ENCODE results near the gene ATRNL1.

Gene ATRNL1

DNA sequence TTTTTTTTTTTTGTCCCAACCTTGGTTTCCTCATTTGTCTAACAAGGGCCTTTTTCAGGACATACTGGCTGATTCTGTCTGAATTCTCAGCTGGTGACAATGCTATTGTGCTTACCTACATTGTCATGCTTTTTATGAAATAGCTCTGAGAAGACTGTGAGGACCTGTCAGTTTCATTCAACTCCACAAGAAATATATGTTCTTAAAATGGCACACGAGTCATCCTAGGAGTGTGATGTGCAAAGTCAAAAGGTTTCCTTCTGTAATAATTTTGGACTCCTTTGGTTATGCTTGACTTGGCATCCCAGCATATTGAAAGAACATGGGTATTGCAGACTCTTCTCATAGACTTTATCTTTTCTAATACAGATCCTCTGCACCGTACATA is 863.8 kb downstream of the ATRNL1 start:
- no peak for DNase-seq

DNA sequence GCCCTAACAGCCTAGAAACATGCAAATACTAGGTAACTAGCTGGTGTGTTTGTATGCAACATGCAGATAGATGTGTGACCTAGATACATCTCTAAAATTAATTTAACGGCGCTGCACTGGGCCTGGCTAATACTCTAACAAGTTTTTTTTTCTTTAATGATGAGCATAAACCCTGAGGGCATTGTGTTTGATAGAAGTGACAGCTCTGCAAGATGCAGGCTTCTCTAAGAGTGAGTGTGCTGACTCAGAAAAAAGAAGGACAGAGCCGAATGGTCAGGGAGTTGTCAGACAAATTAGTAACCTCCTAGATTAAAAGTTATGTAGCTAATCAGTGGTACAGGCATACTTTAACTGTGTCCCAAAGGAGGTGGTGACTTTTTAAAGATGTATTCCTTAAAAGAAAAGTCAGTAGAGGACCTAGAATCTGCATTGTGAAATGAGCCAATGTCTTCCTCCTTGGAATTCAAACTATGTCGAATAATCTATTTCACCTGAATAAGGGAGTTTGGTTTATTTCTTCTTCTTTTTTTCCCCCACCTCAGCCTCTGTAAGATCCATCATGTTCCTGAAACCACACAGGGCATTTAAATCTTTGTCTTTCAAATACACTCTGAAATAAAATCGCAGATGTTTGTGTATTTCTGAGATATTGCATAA is 864.7 kb downstream of the ATRNL1 start:
- DNase-seq = no peak

DNA sequence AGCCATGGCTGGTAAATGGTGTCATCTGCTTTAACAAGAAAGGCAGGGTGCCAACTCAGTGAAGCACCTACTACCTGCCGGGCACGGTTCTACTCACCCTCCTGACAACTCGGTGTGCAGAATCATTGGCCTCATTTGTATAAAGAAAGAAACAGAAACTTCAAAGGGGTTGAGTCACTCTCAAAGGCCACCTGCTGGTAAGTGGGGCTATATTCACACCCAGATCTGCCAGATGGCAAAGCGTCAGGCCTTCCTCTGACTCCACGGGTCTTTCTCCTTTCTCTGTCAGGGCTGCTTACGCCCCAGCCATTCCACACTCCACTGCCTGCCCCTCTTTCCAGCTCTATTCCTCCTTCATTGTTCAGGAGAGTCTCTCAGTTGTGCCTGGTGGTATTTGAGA is 870.7 kb downstream of the ATRNL1 start:
- DNase-seq = no peak

DNA sequence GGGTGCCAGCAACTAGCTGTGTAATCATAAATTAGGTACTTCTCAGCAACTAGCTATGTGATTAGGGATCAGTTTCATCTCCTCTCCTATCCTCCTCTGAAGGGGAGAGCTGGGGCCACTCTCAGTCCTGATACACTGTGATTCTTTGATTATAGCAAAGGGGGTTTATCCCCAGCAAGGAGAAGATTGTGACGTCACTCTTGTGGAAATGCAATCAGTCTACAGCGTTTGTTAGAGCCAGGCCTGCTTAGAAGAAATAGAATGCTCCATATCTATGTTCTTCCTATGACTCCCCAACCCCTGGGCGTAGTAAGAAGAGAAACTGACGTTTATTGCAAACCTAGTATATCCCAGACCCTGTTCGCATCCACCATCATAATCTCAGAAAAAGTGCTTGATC is 871.7 kb downstream of the ATRNL1 start:
- DNase-seq = no peak

DNA sequence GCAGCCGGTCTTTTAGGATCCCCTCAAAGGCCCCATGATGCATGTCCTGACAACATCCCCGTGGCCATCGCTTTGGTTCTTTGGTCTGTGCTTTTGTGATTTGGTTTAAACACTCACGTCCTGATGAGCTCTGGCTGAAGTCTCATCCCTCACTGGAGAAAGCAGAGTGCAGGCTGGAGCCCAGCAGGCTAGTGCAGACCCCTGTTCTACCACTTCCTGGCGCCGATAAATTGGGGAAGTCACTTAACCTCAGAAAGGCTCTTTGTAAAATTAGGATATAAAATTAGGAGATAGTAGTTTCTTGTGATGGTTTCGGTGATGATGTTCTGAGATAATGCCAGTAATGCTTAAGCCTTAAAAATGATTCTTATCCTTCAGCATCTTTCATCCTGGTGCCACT is 872.2 kb downstream of the ATRNL1 start:
- DNase-seq = no peak

DNA sequence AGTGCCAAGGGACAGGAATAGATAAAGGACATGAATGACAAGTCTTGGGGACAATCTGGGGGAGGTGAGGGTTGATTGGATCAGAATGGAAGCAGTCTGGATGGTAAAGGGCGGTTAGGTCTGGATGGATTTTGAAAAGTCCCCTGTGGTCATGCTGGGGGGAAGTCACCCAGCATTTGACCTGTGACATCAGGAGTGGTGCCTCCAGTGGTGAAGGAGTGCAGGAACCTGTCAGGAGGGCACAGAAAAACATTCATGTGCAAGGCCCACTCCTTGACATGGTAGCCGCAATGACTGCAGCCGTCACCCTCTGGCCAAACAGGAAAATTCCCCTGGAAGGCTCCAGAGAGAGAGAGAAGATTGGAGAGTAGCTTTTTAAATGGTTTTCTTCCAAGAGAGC is 875.1 kb downstream of the ATRNL1 start:
- DNase-seq = no peak

DNA sequence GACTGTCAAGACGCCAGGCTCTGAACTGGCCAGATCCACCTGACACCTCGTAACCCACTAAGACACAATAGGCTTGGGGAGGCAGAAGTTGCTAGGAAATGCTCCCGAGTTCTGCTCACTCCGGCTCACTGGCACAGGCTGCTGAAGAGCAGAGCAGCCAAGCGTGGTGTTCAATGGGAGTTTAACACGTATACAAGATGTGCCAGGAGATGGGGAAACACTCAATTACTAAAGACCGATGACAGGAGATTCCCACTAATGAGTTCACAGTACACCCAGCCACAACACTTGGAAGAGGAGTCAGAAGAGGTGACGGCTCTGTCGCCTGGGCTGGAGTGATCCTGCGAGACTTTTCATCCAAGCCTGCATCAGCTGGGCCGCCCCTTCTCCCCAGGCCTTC is 876.4 kb downstream of the ATRNL1 start:
- DNase-seq = no peak

DNA sequence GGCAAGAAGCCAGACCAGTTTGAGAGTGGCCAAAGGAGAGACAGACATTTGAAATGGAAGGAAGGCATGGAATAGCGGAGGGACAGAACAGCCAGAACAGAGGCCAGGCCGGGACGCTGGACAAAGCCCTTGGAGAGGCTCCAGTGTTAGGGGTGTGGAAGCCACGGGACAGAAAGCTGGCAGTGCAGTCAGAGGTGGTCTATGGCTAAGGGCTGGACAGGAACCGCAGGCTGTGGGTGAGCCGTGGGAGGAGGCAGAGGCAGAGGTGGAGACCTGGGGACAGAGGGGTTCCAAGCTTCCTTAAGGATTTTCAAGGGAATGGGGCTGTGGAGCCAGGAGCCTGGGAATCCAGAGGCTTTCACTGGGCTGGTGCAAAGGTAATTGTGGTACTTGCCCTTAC is 878.8 kb downstream of the ATRNL1 start:
- no peak for DNase-seq

DNA sequence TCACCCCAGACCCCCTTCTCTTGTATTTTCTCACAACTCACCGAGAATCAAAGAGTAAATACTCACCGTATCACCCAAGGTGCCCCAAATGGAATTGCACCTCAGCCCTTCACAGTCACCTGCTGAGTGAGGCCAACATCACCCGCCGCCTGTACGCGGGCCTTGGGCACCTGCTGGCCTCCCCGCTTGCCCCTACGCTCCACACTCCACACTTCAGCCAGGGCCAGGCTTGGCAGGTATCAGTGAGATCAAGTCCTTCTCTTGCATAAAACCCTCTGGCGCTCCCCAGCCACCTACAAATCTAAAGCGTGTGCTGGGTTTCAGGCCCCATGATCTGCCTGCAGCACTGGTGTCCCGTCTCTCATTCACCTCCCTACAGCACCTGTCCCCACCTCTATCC is 879.3 kb downstream of the ATRNL1 start:
- no peak for DNase-seq

DNA sequence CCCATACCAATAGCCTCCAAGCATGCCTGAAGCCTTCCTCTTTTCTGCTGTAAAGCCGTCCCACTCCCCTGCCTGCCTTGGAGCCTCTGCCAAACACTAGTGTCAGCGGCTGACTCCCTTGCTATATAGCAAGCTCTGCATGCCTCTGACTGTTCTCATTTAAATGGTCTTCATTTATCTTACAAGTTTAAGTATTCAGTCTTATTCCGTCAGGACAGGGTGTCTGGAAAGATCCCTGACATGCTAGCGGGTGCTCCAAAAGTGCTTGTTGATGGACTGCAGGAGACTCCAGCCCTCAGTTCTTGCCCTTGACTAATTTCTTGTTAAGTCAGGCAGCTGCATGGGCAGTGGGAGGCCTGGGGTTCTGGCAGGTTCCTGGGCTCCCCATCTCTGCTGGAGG is 881.2 kb downstream of the ATRNL1 start:
- no peak for DNase-seq

DNA sequence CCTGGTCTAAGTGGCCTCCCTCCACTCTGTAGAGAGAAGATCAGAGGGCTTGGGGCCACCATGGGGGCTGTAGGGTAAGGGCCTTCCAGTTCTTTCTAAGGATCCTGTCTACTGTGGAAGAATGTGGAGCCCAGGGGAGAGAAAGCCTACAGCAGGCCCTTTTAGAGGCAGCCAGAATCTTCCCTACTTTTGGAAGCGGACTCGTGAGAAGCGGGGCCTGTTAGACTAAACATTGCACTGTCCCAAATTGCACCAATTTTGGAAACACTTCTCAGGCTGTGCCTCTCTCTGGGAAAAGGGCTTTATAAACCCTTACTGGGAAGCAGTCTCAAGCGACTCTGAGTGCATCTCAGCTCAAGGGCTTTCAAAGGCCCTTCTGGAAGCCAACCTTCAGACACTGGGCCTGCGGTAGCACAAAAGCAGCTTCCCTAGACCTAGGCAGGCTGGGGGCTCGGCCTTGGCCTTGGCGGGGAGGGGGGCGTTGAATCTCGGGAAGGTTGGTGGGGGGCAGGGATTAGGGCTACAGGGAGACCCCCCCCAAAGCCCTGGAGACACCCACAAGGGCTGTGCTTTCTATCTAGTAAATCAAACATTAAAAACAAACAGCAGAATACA is 881.8 kb downstream of the ATRNL1 start:
- DNase-seq = no peak

DNA sequence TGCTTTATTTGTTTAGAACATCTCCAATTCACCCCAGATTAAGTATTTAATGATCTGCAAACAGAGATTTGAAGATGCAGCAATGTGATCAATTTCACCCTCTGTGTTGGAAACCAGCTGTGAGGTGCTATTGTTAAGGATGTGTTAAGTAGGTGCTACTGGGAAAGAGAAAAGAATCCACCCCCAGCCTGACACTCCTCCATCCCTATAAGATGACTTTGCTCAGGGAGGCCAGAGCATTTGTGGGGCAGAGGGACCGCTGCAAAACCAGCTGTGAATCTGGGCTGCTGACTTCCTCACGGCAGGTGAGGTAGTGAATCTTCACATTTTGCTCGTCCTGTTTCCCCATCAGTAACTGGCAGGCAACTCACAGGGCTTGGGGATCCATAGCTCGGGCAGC is 882.3 kb downstream of the ATRNL1 start:
- DNase-seq = no peak

DNA sequence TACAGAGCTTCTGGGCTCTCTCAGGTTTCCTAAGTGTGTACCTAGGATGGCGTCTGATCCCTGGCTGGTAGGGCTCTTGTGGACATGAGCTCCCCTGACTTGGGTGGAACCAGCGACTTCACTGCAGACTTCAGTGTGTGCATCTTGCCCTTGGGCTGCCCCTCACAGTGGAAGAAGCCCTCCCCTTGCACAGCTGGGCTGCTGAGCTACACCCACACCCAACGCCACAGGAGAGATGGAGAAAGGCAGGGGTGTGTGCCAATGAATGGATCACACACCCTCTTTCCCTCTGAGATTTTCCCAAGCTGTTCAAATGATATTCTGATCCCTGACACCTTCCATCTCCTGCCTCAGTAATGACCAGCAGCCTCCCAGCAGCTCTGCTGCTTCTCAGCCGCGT is 883.2 kb downstream of the ATRNL1 start:
- no peak for DNase-seq

DNA sequence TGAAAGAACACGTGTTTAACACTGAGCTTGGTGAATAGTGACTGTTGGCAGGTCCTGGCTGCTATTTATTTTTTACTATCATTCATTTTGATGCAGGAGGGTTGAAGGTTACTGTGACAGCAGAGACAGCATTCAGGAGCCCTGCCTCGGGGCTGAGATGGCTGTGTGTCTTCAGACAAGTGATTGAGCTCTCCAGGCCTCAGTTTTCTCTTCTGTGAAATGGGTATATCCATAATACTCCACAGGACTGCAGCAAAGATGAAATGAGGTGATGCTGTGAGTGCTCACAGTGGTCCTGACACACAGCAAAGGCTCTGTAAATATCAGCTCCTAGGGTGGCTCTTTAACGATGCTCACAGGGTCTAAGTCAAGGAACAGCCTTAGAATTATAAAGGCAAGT is 884.7 kb downstream of the ATRNL1 start:
- DNase-seq = no peak

DNA sequence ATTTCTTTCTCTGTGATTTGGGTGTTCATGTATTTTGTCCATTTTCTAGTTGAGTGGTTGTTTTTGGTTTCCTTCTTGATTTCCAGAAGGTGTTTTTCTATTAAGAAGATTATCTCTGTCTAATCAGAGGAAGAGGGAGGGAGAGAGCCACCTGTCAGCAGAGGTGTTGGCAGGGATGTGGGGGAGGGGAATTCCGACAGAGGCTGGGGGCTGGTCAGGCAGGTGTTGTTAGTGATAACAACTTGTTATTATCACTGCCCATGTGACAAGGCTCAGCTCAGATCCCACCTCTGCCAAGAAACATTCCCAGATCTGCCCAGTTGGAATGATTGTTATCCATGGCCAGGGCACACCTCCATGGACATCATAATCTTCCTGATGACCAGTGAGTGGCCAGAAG is 886.4 kb downstream of the ATRNL1 start:
- DNase-seq = no peak

DNA sequence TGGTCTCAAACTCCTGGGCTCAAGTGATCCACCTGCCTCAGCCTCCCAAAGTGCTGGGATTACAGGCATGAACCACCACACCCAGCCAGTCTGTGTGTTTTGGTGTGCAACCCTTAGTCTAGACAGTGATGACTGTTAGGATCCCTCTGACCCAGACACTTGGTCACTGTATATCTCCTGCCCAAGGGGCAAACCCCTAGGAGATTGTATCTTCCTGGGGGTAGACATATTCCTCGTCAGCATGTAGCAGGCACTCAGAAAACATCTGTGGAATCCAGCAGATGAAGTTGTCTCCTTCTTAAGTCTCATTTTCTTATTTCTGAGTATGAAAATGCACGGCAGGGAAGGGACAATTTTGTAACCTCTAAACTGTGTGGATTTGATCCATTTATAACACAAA is 887.3 kb downstream of the ATRNL1 start:
- DNase-seq = no peak

DNA sequence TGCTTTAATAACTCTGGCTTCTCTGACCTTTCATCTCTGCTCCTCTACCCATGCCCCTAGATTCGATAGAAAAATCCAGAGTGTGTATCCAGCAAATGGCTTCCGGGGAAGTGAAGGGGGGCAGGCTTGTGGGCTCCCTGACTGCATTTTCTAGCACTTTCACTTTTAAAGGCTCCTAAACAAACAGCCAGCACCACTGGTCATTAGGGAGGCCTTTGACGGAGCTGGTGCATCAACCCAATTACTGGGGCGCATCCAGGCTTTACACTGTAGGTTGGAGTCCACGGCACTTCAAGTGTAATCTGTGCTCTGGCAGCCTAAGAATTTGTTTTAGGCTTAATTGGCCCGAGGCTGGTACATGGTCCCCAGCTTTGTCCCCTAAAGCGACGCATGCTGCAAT is 887.9 kb downstream of the ATRNL1 start:
- DNase-seq = no peak

DNA sequence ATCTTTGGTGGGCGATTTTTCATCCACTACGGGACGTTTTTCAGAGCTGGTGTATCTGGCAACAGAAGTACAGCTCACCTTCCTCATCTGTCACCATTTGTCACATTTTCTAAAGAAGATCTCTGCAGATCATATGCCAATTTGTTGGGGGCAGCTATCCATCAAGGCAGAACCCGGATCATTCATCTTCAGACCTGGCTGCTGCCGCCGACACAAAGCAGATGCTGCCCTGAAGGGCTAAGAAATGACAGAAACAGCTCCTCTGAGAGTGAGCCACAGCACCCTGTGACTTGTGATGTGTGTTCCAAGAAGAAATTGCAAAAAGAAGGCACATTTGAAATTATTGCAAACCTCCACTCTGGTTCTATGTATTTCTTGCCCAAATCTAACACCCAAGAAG is 888.9 kb downstream of the ATRNL1 start:
- DNase-seq = no peak

DNA sequence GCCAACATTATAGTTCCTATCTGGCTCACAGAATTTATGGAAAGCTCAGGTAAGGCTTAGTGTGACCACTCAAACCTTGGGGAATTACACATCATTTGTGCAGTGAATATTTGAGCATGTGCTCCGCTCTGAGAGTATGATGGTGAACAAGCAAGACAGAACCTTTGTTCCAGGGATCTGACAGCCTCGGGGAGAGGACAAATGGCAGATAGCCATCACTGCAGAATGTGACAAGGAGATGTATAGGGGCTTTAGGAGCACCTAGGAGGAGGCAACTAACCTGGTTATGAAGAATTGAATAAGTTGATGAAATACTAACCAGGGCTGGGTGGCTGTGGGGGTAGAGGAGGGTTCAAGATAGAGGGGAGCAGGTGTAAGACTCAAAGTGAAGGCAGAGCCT is 889.4 kb downstream of the ATRNL1 start:
- no peak for DNase-seq

DNA sequence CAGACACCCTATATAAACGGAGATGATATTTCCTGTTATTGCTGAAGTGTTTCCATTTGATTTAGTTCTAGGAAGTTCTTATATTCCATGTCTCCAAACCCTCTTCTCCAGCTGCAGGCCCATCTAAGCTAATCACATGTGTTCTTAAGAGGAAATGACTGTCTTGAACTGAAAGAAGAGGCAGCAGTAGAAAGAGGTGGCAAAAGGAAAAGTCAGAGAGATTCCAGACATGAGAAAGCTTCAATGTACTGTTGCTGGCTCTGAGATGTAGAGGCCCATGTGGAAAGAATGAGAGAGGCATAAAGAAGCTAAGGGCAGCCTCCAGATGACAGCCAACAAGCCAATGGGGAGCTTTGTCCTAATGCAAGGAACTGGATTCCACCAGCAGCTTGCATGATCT is 892.6 kb downstream of the ATRNL1 start:
- DNase-seq = no peak

DNA sequence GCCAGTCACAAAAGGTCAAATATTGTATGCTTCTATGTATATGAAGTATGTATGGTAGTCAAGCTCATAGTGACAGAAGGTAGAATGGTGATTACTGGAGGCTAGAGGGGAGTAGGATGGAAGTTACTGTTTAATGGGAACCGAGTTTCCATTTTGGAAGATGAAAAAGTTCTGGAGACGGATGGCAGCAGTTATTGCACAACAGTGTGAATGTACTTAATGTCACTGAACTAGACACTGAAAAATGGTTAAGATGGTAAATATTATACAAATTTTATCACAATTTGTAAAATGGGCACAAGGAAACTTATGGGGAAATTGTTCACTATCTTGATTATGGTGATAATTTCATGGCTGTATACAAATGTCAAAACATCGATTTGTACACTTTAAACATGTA is 895.2 kb downstream of the ATRNL1 start:
- no peak for DNase-seq

DNA sequence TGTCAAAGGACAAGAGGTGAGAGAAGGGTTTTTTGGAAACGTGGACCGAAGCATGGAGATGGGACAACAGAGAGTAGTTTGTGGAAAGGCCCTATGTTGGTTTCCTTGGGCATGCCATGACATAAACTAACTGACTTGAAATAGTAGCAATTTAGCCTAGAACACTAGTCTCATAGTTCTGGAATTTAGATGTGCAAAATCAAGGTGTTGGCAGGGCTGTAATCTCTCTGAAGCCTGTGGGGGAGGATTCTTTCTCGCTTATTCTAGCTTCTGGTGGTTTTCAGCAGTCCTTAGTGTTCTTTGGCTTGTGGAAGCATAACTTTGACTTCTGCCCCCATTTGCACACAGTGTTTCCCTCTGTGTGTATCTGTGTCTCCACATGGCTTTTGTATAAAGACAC is 896.5 kb downstream of the ATRNL1 start:
- no peak for DNase-seq

DNA sequence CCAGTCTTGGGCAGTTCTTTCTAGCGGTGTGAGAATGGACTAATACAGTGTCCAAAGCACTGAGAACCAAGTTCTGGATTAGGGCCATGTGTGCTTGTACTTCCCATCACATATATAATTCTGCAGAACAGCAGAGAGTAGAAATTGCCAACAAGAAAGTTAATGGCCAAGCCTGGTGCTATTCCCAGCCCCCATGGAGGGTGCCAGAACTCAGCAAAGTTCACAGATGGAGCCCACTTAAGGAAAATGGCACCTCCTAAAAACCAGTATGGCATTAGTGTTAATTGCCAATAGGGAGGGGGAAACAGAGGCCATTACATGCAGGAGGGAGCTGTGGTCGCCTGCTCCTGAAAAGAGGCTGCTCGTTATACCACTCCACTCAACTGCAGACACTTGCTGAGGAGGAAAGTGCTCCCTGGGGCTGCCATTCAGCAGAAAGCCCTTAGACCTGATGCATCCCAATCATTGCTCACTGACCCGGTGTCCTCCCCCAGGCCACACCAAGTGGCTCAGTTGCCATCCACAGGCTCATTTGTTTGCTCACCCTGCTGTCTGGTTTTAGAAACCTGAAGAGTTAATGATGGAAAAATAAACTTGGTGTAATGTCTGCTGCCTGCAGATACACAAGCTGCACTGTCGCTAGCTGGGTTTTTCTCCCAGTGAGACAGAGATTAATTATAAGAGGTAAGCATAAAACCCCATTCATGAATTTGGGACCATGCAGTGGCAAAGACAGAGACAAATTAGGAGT is 899.2 kb downstream of the ATRNL1 start:
- no peak for DNase-seq

DNA sequence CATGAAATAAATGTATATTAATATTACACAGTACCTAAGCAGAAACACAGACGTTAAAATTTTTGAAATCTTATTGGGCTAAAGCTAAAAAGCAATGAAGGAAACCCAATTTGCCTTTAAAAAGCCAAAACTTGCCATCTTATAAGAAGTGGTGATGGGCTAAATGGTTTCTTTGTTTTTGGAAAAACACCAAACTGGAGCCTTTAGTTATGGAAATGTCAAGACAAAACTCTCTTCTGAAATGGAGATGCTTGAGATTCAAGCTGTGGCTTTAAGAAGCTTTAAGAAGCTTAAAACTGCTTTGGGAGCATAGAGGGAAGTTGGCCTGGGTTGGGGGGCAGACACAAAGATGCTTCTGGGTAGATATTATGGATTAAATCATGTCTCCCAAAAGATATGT is 902.9 kb downstream of the ATRNL1 start:
- DNase-seq = no peak

DNA sequence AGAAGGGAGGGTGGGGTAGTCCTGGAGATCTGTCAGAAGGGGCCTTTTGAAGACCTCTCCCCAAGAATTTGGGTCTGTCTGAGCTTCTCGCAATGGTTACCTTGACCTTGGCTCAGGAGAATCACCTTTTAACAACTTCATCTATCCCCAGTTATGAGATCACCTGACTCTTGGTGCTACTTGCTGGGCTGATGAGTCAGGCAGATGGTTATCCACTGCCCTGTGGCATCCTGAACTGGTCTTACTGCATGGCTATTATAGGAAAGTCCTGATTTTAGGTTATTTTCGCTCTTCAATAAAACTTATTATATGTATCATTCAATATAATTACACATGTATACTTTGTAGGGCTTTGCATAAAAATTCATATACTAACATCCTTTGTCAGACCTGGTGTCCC is 905.1 kb downstream of the ATRNL1 start:
- no peak for DNase-seq

Data from activated CD4-positive, alpha-beta T cell treated with anti-CD3 and anti-CD28 coated beads, Interleukin-2, amount 50 U/mL, for 48 hours (primary cell).